ENCODE data around the gene RNF208. TPM values are rescaled to one million over a fixed set of nuclear protein-coding genes. Genes with fewer than 3 reads are reported as not detected.
A peak's percentile ranks its signal among the peaks of the same experiment; 100 is the strongest.

RNF208 gene
- total and polyA plus RNA-seq, 2 donors (not counting 1 experiment from before 2014, with no cell fraction given): 0.14 to 0.33 TPM

GRCh38 chr9:137176302-137177182 is 45.5 kb downstream of the RNF208 start:
- DNase-seq (ENCODE audit: low read depth in 2 of 2): peak; percentile 18 to 26
- no peak overlapping the region for H3K9ac ChIP-seq (ENCODE audit: insufficient read depth, low read length)
- TF ChIP-seq CTCF (conservative IDR thresholded peaks at IDR 0.05 in 1 of 2, IDR thresholded peaks at IDR 0.05 in 1 of 2; ENCODE audit: low read depth in 1 of 2, low read length in 2 of 2): peak; percentile 29 to 65
- TF ChIP-seq EZH2 (IDR thresholded peaks at IDR 0.05; ENCODE audit: low read length, missing control alignments): no peak
- H3K4me1 ChIP-seq (ENCODE audit: control insufficient read depth, extremely low read depth, insufficient read depth, low read length): peaks cover 2% of the 10 kb centered on the region
- H3K27ac ChIP-seq (ENCODE audit: insufficient read depth, low read length): no peak overlapping the region
- H3K4me3 ChIP-seq (replicated peaks in 1 of 4; ENCODE audit: control extremely low read depth in 1 of 4, insufficient read depth in 1 of 4, low read depth in 3 of 4, low read length in 4 of 4): no peak overlapping the region
- H3K9me3 ChIP-seq (ENCODE audit: control insufficient read depth, insufficient read depth, low read depth, low read length): no peaks in the 10 kb centered on the region
- peaks cover 21% of the 10 kb centered on the region for H3K36me3 ChIP-seq (ENCODE audit: control insufficient read depth, insufficient read depth, low read length)
- H2AFZ ChIP-seq (ENCODE audit: low read length): no peak overlapping the region
- H4K20me1 ChIP-seq (ENCODE audit: control insufficient read depth, extremely low read depth, insufficient read depth, low read length): no peaks in the 10 kb centered on the region
- no peaks in the 10 kb centered on the region for H3K27me3 ChIP-seq (ENCODE audit: control insufficient read depth, insufficient read depth, low read length)
- no peak overlapping the region for H3K4me2 ChIP-seq (ENCODE audit: extremely low read depth, insufficient read depth, low read length)
- no peaks in the 10 kb centered on the region for H3K79me2 ChIP-seq (ENCODE audit: control insufficient read depth, insufficient read depth, low read length)

DNA sequence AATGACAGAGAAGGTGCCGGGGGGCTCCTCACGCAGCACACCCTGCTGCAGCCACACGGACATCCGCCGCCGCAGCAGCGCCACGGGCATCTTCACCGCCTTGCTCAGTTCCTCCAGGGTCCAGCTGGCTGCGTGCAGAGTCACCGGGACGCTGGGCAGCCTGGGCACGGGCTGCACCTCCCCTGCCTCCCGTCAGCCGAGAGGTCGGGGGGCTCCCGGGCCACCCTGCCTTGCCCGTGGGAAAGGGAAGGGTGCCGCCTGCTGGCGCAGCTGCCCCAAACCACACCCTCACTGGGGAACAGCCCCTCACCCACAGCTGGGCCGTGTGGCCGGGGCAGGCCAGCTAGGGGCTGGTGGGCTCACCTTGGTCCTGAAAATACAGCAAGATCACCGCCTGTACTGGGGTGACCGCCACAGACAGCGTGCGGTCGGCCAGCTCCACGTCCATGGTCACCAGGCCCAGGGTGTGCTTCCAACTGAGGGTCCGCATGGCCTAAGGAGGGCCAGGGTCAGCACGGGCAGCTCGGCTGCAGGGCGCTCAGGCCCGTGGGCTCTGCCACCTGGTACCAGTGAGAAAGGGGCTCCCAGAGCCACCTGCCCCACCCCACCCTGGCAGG is 46.6 kb downstream of the RNF208 start:
- no peak for DNase-seq (ENCODE audit: low read depth in 2 of 2)
- H3K4me2 ChIP-seq (ENCODE audit: extremely low read depth, insufficient read depth, low read length): no peak overlapping the region
- no peak overlapping the region for H3K9ac ChIP-seq (ENCODE audit: insufficient read depth, low read length)
- H3K27me3 ChIP-seq (ENCODE audit: control insufficient read depth, insufficient read depth, low read length): peaks cover 3% of the 10 kb centered on the region
- no peaks in the 10 kb centered on the region for H3K9me3 ChIP-seq (ENCODE audit: control insufficient read depth, insufficient read depth, low read depth, low read length)
- no peaks in the 10 kb centered on the region for H3K79me2 ChIP-seq (ENCODE audit: control insufficient read depth, insufficient read depth, low read length)
- H3K27ac ChIP-seq (ENCODE audit: insufficient read depth, low read length): no peak overlapping the region
- peaks cover 2% of the 10 kb centered on the region for H3K4me1 ChIP-seq (ENCODE audit: control insufficient read depth, extremely low read depth, insufficient read depth, low read length)
- H3K36me3 ChIP-seq (ENCODE audit: control insufficient read depth, insufficient read depth, low read length): peaks cover 11% of the 10 kb centered on the region
- TF ChIP-seq EZH2 (IDR thresholded peaks at IDR 0.05; ENCODE audit: low read length, missing control alignments): peak; percentile 25
- peak in 1 of 2 donors; percentile 19 for TF ChIP-seq CTCF (conservative IDR thresholded peaks at IDR 0.05 in 1 of 2, IDR thresholded peaks at IDR 0.05 in 1 of 2; ENCODE audit: low read depth in 1 of 2, low read length in 2 of 2)
- no peak overlapping the region for H2AFZ ChIP-seq (ENCODE audit: low read length)
- no peak overlapping the region for H3K4me3 ChIP-seq (replicated peaks in 1 of 4; ENCODE audit: control extremely low read depth in 1 of 4, insufficient read depth in 1 of 4, low read depth in 3 of 4, low read length in 4 of 4)
- H4K20me1 ChIP-seq (ENCODE audit: control insufficient read depth, extremely low read depth, insufficient read depth, low read length): no peaks in the 10 kb centered on the region

- Histone ChIP-seq H3K4me3 (replicated peaks in 1 of 4; ENCODE audit: control extremely low read depth in 1 of 4, insufficient read depth in 1 of 4, low read depth in 3 of 4, low read length in 4 of 4) (no peak overlapping the region), H3K79me2 (ENCODE audit: control insufficient read depth, insufficient read depth, low read length) (no peaks in the 10 kb centered on the region), H3K9ac (ENCODE audit: insufficient read depth, low read length) (no peak overlapping the region), H3K36me3 (ENCODE audit: control insufficient read depth, insufficient read depth, low read length) (peaks cover 6% of the 10 kb centered on the region), H4K20me1 (ENCODE audit: control insufficient read depth, extremely low read depth, insufficient read depth, low read length) (no peaks in the 10 kb centered on the region), H3K27me3 (ENCODE audit: control insufficient read depth, insufficient read depth, low read length) (peaks cover 10% of the 10 kb centered on the region), H3K9me3 (ENCODE audit: control insufficient read depth, insufficient read depth, low read depth, low read length) (no peaks in the 10 kb centered on the region), H2AFZ (ENCODE audit: low read length) (no peak overlapping the region), H3K4me1 (ENCODE audit: control insufficient read depth, extremely low read depth, insufficient read depth, low read length) (peaks cover 2% of the 10 kb centered on the region), H3K27ac (ENCODE audit: insufficient read depth, low read length) (no peak overlapping the region), H3K4me2 (ENCODE audit: extremely low read depth, insufficient read depth, low read length) (no peak overlapping the region)
- TF ChIP-seq EZH2 (IDR thresholded peaks at IDR 0.05; ENCODE audit: low read length, missing control alignments) (no peak), CTCF (conservative IDR thresholded peaks at IDR 0.05 in 1 of 2, IDR thresholded peaks at IDR 0.05 in 1 of 2; ENCODE audit: low read depth in 1 of 2, low read length in 2 of 2) (no peak)
- no peak for DNase-seq (ENCODE audit: low read depth in 2 of 2)
Measured at GRCh38 chr9:137174722-137175293, 47.2 kb downstream of the RNF208 start.

Measured in fibroblast of lung (primary cell).